GM12878 (cell line): ENCODE results near the gene MYH7. TPM values are rescaled to one million over a fixed set of nuclear protein-coding genes. Genes with fewer than 3 reads are reported as not detected.
"Not testable (repeated sequence)": the region's sequence is repeated elsewhere in the genome, so short reads cannot be mapped to it uniquely, and the experiment has no call there.

Experiments used
- ATAC-seq: fragments of 200-7000 bp; cut with Tn5 transposase; 3 replicates; pipeline ENCODE4 v1.9.1; 2020; ENCODE audit warnings: mild to moderate bottlenecking, moderate library complexity
- BruUV-seq: library from RNA; stranded (reverse); fragments of 400-500 nt; replicated peaks from 2 replicates; lab custom pipeline; 2021; lab: Mats Ljungman, UMichigan
- CTCF ChIA-PET: fragments of 300-600 bp; sonication (Branson Sonifier 250); formaldehyde crosslinking; extraction: SDS; loops from one replicate; lab custom pipeline; 2021; ENCODE audit warnings: inconsistent platforms; lab: Yijun Ruan, JAX
- POLR2A ChIA-PET: fragments of 350-600 bp; formaldehyde crosslinking; extraction: SDS; loops from one replicate; lab custom pipeline; 2021; ENCODE audit warnings: inconsistent platforms; lab: Charles Lee
- RAD21 ChIA-PET: fragments of 300-600 bp; sonication (Branson Sonifier 250); formaldehyde crosslinking; loops from one replicate; lab custom pipeline; 2023; ENCODE audit warnings: antibody characterized with exemption; ENCODE audit not compliant: unreplicated experiment; lab: Charles Lee
- SMC1A ChIA-PET: fragments of 300-600 bp; sonication (Branson Sonifier 250); formaldehyde crosslinking; loops from one replicate; lab custom pipeline; 2023; ENCODE audit not compliant: unreplicated experiment, uncharacterized antibody; lab: Charles Lee
- DNase-seq: peaks from one replicate; pipeline ENCODE4 v3.0.0-alpha.2; 2011; ENCODE audit warnings: low read depth, low spot score
- FAIRE-seq: peaks from 3 replicates; lab custom pipeline; 2011; peaks lifted over from hg19 to GRCh38; lab: Jason Lieb, UNC
- H2AFZ ChIP-seq: 2 replicates; pipeline ENCODE4 v1.6.0; 2011; ENCODE audit warnings: low read depth, low read length, control low read depth; ENCODE audit not compliant: control insufficient read depth
- H3K27ac ChIP-seq: 2 replicates; pipeline ENCODE4 v1.5.1; 2011; ENCODE audit warnings: control low read depth; ENCODE audit not compliant: control insufficient read depth, insufficient read depth
- H3K27me3 ChIP-seq, 2 experiments: replicated peaks in 1 of 2; 2 replicates each; pipeline versions ENCODE4 v1.6.0 to v1.6.1; 2011; ENCODE audit warnings: low read length in 1 of 2; ENCODE audit not compliant: control insufficient read depth in 2 of 2, insufficient read depth in 2 of 2
- H3K36me3 ChIP-seq, 2 experiments: 2 replicates each; pipeline ENCODE4 v1.5.1; 2011; ENCODE audit warnings: low read length in 1 of 2; ENCODE audit not compliant: control insufficient read depth in 2 of 2, insufficient read depth in 2 of 2
- H3K4me1 ChIP-seq: 2 replicates; pipeline ENCODE4 v1.6.1; 2011; ENCODE audit warnings: mild to moderate bottlenecking, low read length, moderate library complexity, mixed read lengths; ENCODE audit not compliant: control insufficient read depth, insufficient read depth
- H3K4me2 ChIP-seq: 2 replicates; pipeline ENCODE4 v1.6.0; 2011; ENCODE audit warnings: control low read depth; ENCODE audit not compliant: control insufficient read depth, insufficient read depth
- H3K4me3 ChIP-seq: fragments of 200-600 bp; sonication (generic); 2 replicates; pipeline ENCODE4 v1.5.1; 2016
- H3K79me2 ChIP-seq: 2 replicates; pipeline ENCODE4 v1.6.0; 2011; ENCODE audit warnings: low read length; ENCODE audit not compliant: control insufficient read depth, insufficient read depth
- H3K9ac ChIP-seq: 2 replicates; pipeline ENCODE4 v1.8.0; 2011; ENCODE audit warnings: low read length, control low read depth, mixed read lengths; ENCODE audit not compliant: control insufficient read depth, insufficient read depth
- H3K9me3 ChIP-seq: replicated peaks from 3 replicates; pipeline ENCODE4 v1.5.1; 2011; ENCODE audit warnings: mild to moderate bottlenecking, low read length; ENCODE audit not compliant: control insufficient read depth, insufficient read depth
- H4K20me1 ChIP-seq: 2 replicates; pipeline ENCODE4 v1.6.0; 2011; ENCODE audit not compliant: control insufficient read depth, insufficient read depth
- E4F1 ChIP-seq: fragments of 450-650 bp; IDR thresholded peaks from 2 replicates; pipeline ENCODE4 v1.6.1; 2018; ENCODE audit warnings: borderline replicate concordance, mild to moderate bottlenecking; ENCODE audit not compliant: partially characterized antibody
- EGR1 ChIP-seq, 2 experiments: IDR thresholded peaks; 1 replicate in 1 of 2; 2 replicates in 1 of 2; pipeline ENCODE4 v1.6.1; 2011 to 2012; ENCODE audit warnings: low read depth in 2 of 2, low read length in 2 of 2, borderline replicate concordance in 1 of 2, mild to moderate bottlenecking in 1 of 2, moderate library complexity in 1 of 2
- GATAD2B ChIP-seq: fragments of 450-650 bp; conservative IDR thresholded peaks from 2 replicates; pipeline ENCODE4 v1.6.1; 2017; ENCODE audit warnings: low read depth, mild to moderate bottlenecking, moderate library complexity
- HDGF ChIP-seq: fragments of 450-650 bp; IDR thresholded peaks from 2 replicates; pipeline ENCODE4 v1.6.1; 2016; ENCODE audit warnings: antibody characterized with exemption
- NR2C1 ChIP-seq: fragments of 450-650 bp; IDR thresholded peaks from 2 replicates; pipeline ENCODE4 v1.6.1; 2017; ENCODE audit warnings: antibody characterized with exemption, mild to moderate bottlenecking, moderate library complexity
- NR2F1 ChIP-seq: fragments of 450-650 bp; conservative IDR thresholded peaks from 2 replicates; pipeline ENCODE4 v1.6.1; 2017; ENCODE audit warnings: mild to moderate bottlenecking
- RELA ChIP-seq: fragments of 450-650 bp; IDR thresholded peaks from 2 replicates; pipeline ENCODE4 v1.8.0; 2014; ENCODE audit warnings: borderline replicate concordance; ENCODE audit not compliant: partially characterized antibody
- RFX5 ChIP-seq: IDR thresholded peaks from 2 replicates; pipeline ENCODE4 v1.6.1; 2011; ENCODE audit warnings: low read depth, low read length, improper control_type of control experiment
- TBL1XR1 ChIP-seq: IDR thresholded peaks from 2 replicates; pipeline ENCODE4 v1.6.1; 2012; ENCODE audit warnings: low read depth, low read length, improper control_type of control experiment
- ZBED1 ChIP-seq: IDR thresholded peaks from 2 replicates; pipeline ENCODE4 v1.6.1; 2016; ENCODE audit warnings: borderline replicate concordance
- ZNF207 ChIP-seq: fragments of 450-650 bp; IDR thresholded peaks from 2 replicates; pipeline ENCODE4 v1.6.1; 2014; ENCODE audit warnings: antibody characterized with exemption, mild to moderate bottlenecking, borderline replicate concordance
- WGBS: methylation state at CpG from one replicate; pipeline ENCODE4 v1.1.6; 2016; ENCODE audit warnings: low lambda C conversion rate; ENCODE audit not compliant: insufficient replicate concordance, insufficient coverage; ENCODE audit errors: missing lambda C conversion rate; 5-methylcytosine and 5-hydroxymethylcytosine counted together
- in situ Hi-C: fragments of 300-500 bp; cut with MboI; formaldehyde crosslinking; loops from 9 replicates; pipeline ENCODE4 v1.14.3; 2018; ENCODE audit warnings: mixed read lengths
- intact Hi-C: fragments of 100-400 bp; cut with micrococcal nuclease; formaldehyde crosslinking; loops from one replicate; pipeline ENCODE4 v1.14.2; 2022; ENCODE audit not compliant: unreplicated experiment
- polyA plus RNA-seq, 11 experiments: library from polyadenylated mRNA; depleted of rRNA in 4 of 11; unstranded in 6 of 11; stranded (reverse) in 5 of 11; fragments of >200 nt; fragmentation: Nextera tagmentation in 4 of 11; fragmentation: Illumina TruSeq in 1 of 11; extraction: Ambion mirVana in 4 of 11; extraction: Trizol in 1 of 11; gene quantifications; 1 replicate in 1 of 11; 2 replicates in 10 of 11; pipeline versions ENCODE4 v1.2.1 to v1.2.3, GENCODE V29; 2011 to 2016; ENCODE audit warnings: inconsistent platforms in 2 of 11, missing spikeins in 2 of 11, low read depth in 1 of 11
- total RNA-seq, 4 experiments: library from RNA; depleted of rRNA in 3 of 4; stranded (reverse); fragments of >200 nt in 3 of 4; fragmentation: Illumina TruSeq in 1 of 4; extraction: Trizol in 1 of 4; gene quantifications; 2 replicates each; pipeline versions ENCODE4 v1.2.1 to v1.2.3, GENCODE V29; 2013 to 2021
- TF ChIP-seq, protein P1 (sequence below): fragments of 450-650 bp; IDR thresholded peaks from 2 replicates; pipeline ENCODE4 v1.6.1; 2017; ENCODE audit warnings: low read depth, mild to moderate bottlenecking, moderate library complexity

Gene MYH7
- total and polyA plus RNA-seq, 10 of the 15 experiments (the other 5 are each of a cell fraction or from before 2014, with no cell fraction given), result 0.04 to 0.10 (median 0.05) TPM; not detected in 4

GRCh38 chr14:23419646-23420045, 15.8 kb downstream of the MYH7 start:
- peak; percentile 35 for TF ChIP-seq E4F1
- CTCF ChIA-PET, result interaction anchor here (1.3 kb wide), 1 partner anchor 17 kb away, joined by 3 read pairs; no protein-coding TSS in a partner anchor
- H3K9me3 ChIP-seq, H3K79me2 ChIP-seq, in situ Hi-C loops, SMC1A ChIA-PET, H3K4me3 ChIP-seq, H4K20me1 ChIP-seq, RAD21 ChIA-PET, H3K27ac ChIP-seq, ATAC-seq, H3K27me3 ChIP-seq, H3K4me1 ChIP-seq, H3K4me2 ChIP-seq, DNase-seq, FAIRE-seq, POLR2A ChIA-PET, H3K9ac ChIP-seq, H2AFZ ChIP-seq, H3K36me3 ChIP-seq, intact Hi-C loops, BruUV-seq: not testable (repeated sequence)
- 0% methylated on average over 2 of the region's 17 CpGs for WGBS

DNA sequence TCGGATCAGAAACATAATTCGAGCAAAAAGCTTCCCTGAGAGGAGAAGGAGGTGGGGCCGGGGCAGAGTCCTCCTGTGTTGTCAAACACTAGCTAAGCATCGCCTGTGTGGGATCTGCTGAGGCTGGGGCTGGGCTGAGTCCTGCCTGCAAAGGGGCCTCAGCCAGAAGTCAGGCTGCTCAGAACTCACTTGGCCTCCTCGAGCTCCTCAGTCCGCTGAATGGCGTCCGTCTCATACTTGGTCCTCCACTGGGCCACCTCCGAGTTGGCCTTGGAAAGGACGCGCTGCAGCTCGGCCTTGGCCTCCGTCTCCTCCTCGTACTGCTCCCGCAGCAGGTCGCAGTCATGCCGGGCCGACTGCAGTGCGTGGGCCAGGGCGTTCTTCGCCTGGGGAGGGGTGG, 17.4 kb downstream of the MYH7 start:
- ATAC-seq, result no peak
- Histone ChIP-seq H4K20me1 (no peaks in the 10 kb centered on the region), H3K4me1 (no peaks in the 10 kb centered on the region), H3K27me3 (no peaks in the 10 kb centered on the region; a peak in 2 of 4 replicates), H3K27ac (no peak overlapping the region), H3K4me2 (no peak overlapping the region), H3K4me3 (no peak overlapping the region), H3K36me3 (no peaks in the 10 kb centered on the region), H2AFZ (no peak overlapping the region), H3K9me3 (no peaks in the 10 kb centered on the region), H3K79me2 (no peaks in the 10 kb centered on the region), H3K9ac (no peak overlapping the region)
- SMC1A ChIA-PET, result no interaction called here
- POLR2A ChIA-PET, result no interaction called here
- RAD21 ChIA-PET, result no interaction called here
- WGBS, result 43% methylated on average over 21 of the region's 21 CpGs
- in situ Hi-C loops (no loop called here), intact Hi-C loops (no loop called here)
- no peak for FAIRE-seq
- BruUV-seq, result no TSS peak
- CTCF ChIA-PET, result no interaction called here
- no peak for DNase-seq
- no peak for TF ChIP-seq ZNF207
- no peak for TF ChIP-seq EGR1 (IDR thresholded peaks at IDR 0.05; ENCODE audit: borderline replicate concordance in 1 of 2, low read depth in 2 of 2, low read length in 2 of 2)
- TF ChIP-seq, protein P1, sequence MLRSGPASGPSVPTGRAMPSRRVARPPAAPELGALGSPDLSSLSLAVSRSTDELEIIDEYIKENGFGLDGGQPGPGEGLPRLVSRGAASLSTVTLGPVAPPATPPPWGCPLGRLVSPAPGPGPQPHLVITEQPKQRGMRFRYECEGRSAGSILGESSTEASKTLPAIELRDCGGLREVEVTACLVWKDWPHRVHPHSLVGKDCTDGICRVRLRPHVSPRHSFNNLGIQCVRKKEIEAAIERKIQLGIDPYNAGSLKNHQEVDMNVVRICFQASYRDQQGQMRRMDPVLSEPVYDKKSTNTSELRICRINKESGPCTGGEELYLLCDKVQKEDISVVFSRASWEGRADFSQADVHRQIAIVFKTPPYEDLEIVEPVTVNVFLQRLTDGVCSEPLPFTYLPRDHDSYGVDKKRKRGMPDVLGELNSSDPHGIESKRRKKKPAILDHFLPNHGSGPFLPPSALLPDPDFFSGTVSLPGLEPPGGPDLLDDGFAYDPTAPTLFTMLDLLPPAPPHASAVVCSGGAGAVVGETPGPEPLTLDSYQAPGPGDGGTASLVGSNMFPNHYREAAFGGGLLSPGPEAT, result no peak
- TF ChIP-seq ZBED1, result no peak
- no peak for TF ChIP-seq GATAD2B
- no peak for TF ChIP-seq TBL1XR1
- no peak for TF ChIP-seq RFX5
- TF ChIP-seq NR2F1, result no peak
- TF ChIP-seq NR2C1, result no peak
- no peak for TF ChIP-seq HDGF
- TF ChIP-seq RELA, result no peak
